Skeletal muscle satellite cell (primary cell): ENCODE results near the gene CDA.
"Not testable (repeated sequence)": the region's sequence is repeated elsewhere in the genome, so short reads cannot be mapped to it uniquely, and the experiment has no call there.

Experiments used
- H3K27me3 ChIP-seq: 2 replicates; pipeline ENCODE4 v1.7.0; 2013; ENCODE audit warnings: low read length; ENCODE audit not compliant: control insufficient read depth, insufficient read depth
- H3K36me3 ChIP-seq: 2 replicates; pipeline ENCODE4 v1.7.0; 2013; ENCODE audit warnings: mild to moderate bottlenecking, control low read depth, low read length; ENCODE audit not compliant: insufficient read depth
- H3K4me1 ChIP-seq: 2 replicates; pipeline ENCODE4 v1.7.0; 2013; ENCODE audit warnings: low read length; ENCODE audit not compliant: control insufficient read depth, insufficient read depth
- H3K4me2 ChIP-seq: 2 replicates; pipeline ENCODE4 v1.7.0; 2013; ENCODE audit warnings: mild to moderate bottlenecking, low read length
- H3K4me3 ChIP-seq: 2 replicates; pipeline ENCODE4 v1.7.0; 2013; ENCODE audit warnings: low read length
- H3K9ac ChIP-seq: 2 replicates; pipeline ENCODE4 v1.7.0; 2013; ENCODE audit warnings: mild to moderate bottlenecking, low read depth, low read length, moderate library complexity
- H3K9me3 ChIP-seq: replicated peaks from 2 replicates; pipeline ENCODE4 v1.7.0; 2013; ENCODE audit warnings: mild to moderate bottlenecking, control low read depth, low read length

The CDA gene

DNA sequence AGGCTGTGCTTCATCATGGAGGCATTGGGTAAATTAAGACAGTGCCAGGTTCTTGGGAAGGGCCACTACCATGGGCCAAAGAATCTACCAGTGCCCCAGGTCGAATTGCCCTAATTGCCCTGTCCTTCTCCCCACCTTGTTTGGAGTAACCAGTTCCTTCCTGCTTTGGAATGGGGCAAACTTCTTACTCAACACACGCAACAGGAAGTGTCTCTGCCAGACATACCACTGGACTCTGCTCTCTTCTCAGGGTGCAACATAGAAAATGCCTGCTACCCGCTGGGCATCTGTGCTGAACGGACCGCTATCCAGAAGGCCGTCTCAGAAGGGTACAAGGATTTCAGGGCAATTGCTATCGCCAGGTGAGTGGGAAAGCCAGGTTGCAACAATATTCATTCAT, 15.8 kb downstream of the CDA start:
- Histone ChIP-seq H3K9me3 (no peaks in the 10 kb centered on the region), H3K4me3 (peak overlapping the region; percentile 22), H3K4me1 (peaks cover 54% of the 10 kb centered on the region), H3K36me3 (no peaks in the 10 kb centered on the region), H3K27me3 (no peaks in the 10 kb centered on the region), H3K9ac (peak overlapping the region; percentile 42), H3K4me2 (peak overlapping the region; percentile 50)

DNA sequence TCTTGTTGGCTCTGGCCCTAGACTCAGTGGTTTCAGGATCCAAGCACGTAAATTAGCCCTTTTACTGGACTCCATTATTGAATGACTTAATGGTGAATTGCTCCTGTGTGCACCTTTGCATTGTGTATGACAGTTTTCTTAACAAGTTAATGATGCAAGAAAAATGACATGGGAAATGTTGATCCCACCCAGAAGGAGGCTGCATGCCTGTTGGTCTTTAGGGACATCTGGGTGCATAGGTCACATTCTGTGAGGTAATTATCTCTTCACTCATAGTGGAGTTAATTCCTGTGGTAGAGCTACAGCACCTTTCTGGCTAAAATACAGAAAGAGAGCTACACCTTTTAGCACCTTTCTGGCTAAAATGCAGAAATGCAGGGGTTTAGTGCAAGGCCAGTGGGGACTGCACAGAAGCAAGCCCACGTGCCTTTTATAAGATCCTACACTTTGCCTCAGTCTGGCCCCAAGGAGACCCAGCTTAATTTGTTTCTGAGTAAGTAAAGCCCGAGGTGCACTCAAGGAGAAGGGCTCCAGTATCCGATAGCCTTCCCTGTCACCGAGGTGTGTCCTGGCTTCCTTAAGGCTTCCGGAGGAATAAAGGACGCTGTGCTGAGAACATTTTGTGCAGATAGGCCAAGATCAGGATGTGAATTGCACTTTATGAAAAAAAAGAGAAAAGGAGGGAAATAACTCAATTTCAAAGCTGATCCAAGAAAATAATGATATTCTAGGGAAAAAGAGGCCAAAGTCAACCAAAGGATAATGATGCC, 18.1 kb downstream of the CDA start:
- not testable (repeated sequence) for H3K9ac ChIP-seq, H3K4me2 ChIP-seq, H3K36me3 ChIP-seq, H3K27me3 ChIP-seq, H3K9me3 ChIP-seq, H3K4me3 ChIP-seq
- peaks cover 34% of the 10 kb centered on the region for H3K4me1 ChIP-seq

DNA sequence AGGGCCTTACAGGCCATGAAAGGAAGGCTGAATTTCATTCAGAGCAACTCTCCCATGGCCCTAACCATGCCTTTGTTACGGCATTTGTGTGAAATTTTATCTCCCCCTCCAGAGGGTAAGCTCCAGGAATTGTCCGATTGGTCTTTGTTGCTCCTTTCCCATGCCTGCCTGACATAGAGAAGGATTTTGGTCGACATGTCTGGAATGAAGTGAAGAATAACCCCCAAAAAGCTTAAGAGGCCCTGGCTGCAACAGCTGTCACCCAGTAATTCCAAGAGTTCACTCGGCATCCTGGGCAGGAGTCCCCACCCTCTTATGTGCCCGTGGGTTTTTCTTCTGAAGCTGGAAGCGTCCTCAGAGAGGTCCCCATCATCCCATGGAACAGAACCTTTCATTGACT, 20.6 kb downstream of the CDA start:
- Histone ChIP-seq H3K4me3 (no peak overlapping the region), H3K4me1 (peaks cover 28% of the 10 kb centered on the region), H3K9me3 (no peaks in the 10 kb centered on the region), H3K4me2 (no peak overlapping the region), H3K9ac (no peak overlapping the region), H3K36me3 (no peaks in the 10 kb centered on the region), H3K27me3 (no peaks in the 10 kb centered on the region)

DNA sequence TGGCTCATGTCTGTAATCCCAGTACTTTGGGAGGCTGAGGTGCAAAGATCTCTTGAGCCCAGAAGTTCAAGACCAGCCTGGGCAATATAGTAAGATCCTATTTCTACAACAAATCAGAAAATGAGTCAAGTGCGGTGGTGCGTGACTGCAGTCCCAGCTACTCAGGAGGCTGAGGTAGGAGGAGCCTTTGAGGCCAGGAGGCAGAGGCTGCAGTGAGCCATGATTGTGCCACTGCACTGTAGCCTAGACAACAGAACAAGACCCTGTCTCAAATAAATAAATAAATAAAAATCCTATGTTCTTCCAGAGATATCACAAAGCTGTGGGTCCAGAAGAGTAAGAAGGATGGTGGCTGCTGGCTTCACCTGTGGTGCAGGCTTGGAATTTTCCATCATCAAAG, 22.1 kb downstream of the CDA start:
- no peaks in the 10 kb centered on the region for H3K9me3 ChIP-seq
- H3K27me3 ChIP-seq = no peaks in the 10 kb centered on the region
- H3K4me1 ChIP-seq = peaks cover 22% of the 10 kb centered on the region
- H3K4me2 ChIP-seq = no peak overlapping the region
- no peaks in the 10 kb centered on the region for H3K36me3 ChIP-seq
- no peak overlapping the region for H3K9ac ChIP-seq
- no peak overlapping the region for H3K4me3 ChIP-seq

DNA sequence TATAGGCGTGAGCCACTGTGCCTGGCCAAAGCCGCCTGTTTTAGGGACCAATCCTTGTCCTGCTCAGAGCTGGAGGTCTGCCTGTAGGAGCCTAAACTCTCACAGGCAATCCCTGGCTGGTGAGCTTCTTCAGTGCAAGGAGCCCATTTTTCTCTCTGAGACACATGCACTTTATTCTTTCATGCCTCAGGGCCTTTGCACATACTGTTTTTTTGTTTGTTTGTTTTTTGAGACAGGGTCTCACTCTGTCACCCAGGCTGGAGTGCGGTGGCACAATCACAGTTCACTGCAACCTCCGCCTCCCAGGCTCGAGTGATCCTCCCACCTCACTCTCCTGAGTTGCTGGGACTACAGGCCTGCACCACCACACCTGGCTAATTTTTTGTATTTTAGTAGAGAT, 22.8 kb downstream of the CDA start:
- no peak overlapping the region for H3K9ac ChIP-seq
- H3K4me3 ChIP-seq = no peak overlapping the region
- no peaks in the 10 kb centered on the region for H3K36me3 ChIP-seq
- no peaks in the 10 kb centered on the region for H3K27me3 ChIP-seq
- no peaks in the 10 kb centered on the region for H3K9me3 ChIP-seq
- peaks cover 28% of the 10 kb centered on the region for H3K4me1 ChIP-seq
- no peak overlapping the region for H3K4me2 ChIP-seq

DNA sequence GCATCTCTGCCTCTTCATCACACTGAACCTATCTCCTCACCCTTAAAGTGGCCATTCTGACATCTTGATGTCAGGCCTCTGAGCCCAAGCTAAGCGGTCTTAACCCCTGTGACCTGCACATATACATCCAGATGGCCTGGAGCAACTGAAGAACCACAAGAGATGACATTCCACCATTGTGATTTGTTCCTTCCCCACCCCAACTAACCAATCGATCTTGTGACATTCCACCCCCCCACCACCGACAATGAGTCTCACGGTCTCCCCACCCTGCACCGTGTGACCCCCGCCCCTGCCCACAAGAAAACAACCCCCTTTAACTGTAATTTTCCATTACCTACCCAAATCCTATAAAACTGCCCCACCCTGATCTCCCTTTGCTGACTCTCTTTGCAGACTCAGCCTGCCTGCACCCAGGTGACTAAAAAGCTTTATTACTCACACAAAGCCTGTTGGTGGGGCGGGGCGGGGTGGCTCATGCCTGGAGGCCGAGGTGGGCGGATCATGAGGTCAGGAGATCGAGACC, 23.4 kb downstream of the CDA start:
- no peak overlapping the region for H3K9ac ChIP-seq
- H3K4me2 ChIP-seq = no peak overlapping the region
- H3K27me3 ChIP-seq = no peaks in the 10 kb centered on the region
- H3K9me3 ChIP-seq = no peaks in the 10 kb centered on the region
- H3K4me1 ChIP-seq = peaks cover 29% of the 10 kb centered on the region
- H3K4me3 ChIP-seq = no peak overlapping the region
- no peaks in the 10 kb centered on the region for H3K36me3 ChIP-seq

DNA sequence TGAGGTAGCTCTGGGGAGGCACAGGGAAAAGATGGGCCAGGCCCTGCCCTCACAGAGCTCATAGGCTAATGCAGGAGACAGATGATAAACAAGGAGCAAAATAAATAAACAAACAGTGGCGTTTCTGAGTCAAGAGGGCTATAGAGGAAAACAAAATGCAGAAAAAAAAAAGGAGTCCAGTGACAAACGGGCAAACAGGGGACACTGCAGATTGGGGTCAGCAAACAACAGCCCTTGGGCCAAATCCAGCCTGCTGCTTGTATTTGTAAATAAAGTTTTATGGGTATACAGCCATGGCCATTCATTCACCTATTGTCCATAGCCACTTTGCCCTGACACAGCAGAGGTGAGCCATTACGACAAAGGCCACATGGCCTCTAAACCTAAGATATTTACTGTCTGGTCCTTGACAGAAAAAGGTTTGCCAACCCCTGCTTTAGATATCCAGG, 25.3 kb downstream of the CDA start:
- Histone ChIP-seq H3K4me2 (no peak overlapping the region), H3K36me3 (no peaks in the 10 kb centered on the region), H3K9me3 (no peaks in the 10 kb centered on the region), H3K9ac (no peak overlapping the region), H3K27me3 (no peaks in the 10 kb centered on the region), H3K4me3 (no peak overlapping the region), H3K4me1 (peaks cover 29% of the 10 kb centered on the region)

DNA sequence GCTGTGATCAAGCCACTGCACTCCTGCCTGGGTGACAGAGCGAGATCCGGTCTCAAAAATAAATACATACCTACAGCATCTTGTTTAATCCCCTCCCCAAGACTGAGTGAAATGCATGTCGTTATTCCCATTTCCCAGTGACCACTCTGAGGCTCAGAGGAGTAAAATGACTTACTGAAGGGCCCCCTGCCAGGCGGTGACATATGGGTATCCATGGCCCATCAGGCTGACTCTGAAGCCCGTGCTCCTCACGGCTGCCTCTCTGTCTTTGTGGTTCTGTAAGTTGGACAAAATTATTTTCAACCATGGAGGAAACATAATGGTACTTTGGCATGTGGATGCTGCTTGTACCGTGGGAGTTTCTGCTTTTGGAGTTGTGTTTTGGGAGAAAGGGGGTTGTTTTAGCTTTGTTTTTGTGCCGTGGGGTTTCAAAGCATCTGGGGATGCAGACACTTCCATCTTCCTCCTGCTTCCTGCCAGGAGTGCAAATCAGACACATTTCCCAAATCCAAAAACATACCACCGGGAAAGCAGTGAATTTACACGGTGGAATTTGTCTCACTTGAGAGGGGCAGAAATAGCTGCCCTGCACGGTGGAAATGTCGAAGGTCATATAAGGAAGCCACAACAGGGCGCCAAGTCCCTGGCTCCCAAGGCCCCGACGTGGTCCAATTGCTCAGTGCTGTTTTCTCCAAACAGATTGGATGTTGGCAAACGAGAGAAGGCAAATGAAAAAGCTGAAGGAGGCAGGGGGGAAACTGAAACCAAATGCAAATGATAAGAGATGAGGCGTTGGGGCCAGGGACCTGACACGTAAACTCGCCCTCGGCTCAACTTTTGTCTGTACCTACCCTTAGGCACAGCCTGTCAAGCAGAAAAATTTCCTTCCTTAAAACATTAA, 27.3 kb downstream of the CDA start:
- H3K4me1 ChIP-seq = peaks cover 29% of the 10 kb centered on the region
- H3K9ac ChIP-seq = peak overlapping the region; percentile 29
- H3K27me3 ChIP-seq = no peaks in the 10 kb centered on the region
- H3K9me3 ChIP-seq = no peaks in the 10 kb centered on the region
- H3K36me3 ChIP-seq = no peaks in the 10 kb centered on the region
- H3K4me2 ChIP-seq = peak overlapping the region; percentile 28
- H3K4me3 ChIP-seq = peak overlapping the region; percentile 31

DNA sequence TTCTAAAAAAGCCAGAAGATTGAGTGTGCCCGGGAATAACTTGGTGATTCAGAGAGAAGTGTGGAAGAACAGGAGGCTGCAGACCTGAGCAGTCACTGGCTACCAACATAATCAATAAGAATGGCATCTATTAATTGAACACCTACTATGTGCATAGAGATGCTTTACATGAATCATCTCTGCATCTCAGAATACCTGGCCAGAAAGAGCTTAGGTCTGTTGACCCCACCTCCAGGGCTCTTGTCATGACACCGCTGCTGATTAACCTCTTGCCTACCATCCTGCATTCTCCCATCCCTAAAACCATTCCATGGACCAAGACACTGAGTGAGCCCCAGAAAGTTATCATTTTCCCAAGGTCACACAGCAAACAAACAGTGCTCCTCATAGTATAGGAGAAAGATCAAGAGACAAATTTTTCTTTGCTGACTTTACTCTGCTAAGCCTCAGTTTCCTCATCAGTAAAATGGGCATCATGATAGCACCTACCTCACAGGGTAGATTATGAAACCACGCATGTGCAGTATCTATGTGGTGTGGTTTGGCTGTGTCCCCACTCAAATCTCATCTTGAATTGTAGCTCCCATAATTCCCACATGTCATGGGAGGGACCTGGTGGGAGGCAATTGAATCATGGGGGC, 28.1 kb downstream of the CDA start:
- H3K9ac ChIP-seq = peak overlapping the region; percentile 29
- H3K9me3 ChIP-seq = no peaks in the 10 kb centered on the region
- H3K4me2 ChIP-seq = peak overlapping the region; percentile 28
- no peaks in the 10 kb centered on the region for H3K36me3 ChIP-seq
- H3K27me3 ChIP-seq = no peaks in the 10 kb centered on the region
- peaks cover 29% of the 10 kb centered on the region for H3K4me1 ChIP-seq
- peak overlapping the region; percentile 31 for H3K4me3 ChIP-seq

DNA sequence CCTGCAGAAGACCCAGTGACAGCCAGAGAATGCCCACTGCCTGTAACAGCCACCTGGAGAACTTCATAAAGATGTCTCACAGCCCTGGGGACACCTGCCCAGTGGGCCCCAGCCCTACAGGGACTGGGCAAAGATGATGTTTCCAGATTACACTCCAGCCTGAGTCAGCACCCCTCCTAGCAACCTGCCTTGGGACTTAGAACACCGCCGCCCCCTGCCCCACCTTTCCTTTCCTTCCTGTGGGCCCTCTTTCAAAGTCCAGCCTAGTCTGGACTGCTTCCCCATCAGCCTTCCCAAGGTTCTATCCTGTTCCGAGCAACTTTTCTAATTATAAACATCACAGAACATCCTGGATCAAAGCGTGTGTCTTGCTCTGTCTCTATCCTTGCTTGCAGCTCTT, 29.7 kb downstream of the CDA start:
- Histone ChIP-seq H3K36me3 (no peaks in the 10 kb centered on the region), H3K9ac (no peak overlapping the region), H3K4me1 (peaks cover 20% of the 10 kb centered on the region), H3K27me3 (no peaks in the 10 kb centered on the region), H3K4me2 (no peak overlapping the region), H3K9me3 (no peaks in the 10 kb centered on the region), H3K4me3 (no peak overlapping the region)

DNA sequence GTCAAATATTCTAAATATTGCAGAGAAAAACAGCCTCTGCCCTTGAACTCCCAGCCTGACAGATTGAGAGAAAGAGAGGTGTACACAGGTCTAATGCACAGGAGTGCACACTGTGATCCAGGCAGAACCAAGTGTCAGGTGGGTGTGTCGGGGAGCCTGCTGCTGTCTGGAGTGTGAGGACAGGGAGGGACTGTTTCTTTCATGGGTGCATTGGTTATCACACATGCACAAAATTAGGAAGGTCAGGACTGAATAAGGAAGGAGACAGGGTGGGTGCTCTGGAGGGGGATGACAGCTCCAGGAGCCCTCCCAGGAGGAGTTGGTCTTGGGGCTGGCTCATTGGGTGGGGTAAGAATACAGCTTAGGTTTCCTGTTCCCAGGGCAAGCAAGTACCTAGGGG, 31.1 kb downstream of the CDA start:
- Histone ChIP-seq H3K27me3 (no peaks in the 10 kb centered on the region), H3K9ac (no peak overlapping the region), H3K4me2 (no peak overlapping the region), H3K9me3 (no peaks in the 10 kb centered on the region), H3K4me1 (peaks cover 11% of the 10 kb centered on the region), H3K4me3 (no peak overlapping the region), H3K36me3 (no peaks in the 10 kb centered on the region)
